ENCODE data around the gene SLC17A8.

DNA sequence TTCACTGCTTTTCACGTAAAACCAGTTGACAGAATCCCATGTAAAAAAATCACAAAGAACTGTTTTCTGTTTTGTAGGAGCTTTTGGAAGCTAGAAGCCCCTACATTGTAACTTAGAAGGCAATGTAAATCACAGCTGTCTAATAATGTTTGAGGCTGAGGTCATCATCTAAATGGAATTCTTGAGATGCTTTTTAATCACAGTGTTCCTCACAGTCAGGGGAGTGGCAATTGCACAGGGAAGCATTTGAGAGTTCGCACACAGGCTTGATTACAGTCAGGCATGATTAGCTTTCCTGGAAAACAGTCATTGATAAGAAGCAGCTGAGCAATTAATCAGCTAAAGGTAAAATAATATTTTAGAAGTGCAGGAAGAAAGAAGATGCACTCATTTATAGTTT lies 2.9 kb downstream of the SLC17A8 start:
- TF ChIP-seq, protein P1, sequence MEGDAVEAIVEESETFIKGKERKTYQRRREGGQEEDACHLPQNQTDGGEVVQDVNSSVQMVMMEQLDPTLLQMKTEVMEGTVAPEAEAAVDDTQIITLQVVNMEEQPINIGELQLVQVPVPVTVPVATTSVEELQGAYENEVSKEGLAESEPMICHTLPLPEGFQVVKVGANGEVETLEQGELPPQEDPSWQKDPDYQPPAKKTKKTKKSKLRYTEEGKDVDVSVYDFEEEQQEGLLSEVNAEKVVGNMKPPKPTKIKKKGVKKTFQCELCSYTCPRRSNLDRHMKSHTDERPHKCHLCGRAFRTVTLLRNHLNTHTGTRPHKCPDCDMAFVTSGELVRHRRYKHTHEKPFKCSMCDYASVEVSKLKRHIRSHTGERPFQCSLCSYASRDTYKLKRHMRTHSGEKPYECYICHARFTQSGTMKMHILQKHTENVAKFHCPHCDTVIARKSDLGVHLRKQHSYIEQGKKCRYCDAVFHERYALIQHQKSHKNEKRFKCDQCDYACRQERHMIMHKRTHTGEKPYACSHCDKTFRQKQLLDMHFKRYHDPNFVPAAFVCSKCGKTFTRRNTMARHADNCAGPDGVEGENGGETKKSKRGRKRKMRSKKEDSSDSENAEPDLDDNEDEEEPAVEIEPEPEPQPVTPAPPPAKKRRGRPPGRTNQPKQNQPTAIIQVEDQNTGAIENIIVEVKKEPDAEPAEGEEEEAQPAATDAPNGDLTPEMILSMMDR (IDR thresholded peaks at IDR 0.05; ENCODE audit: insufficient read depth, low read depth, low read length): no peak
- TF ChIP-seq EZH2 (IDR thresholded peaks at IDR 0.05; ENCODE audit: insufficient read depth, low read length): no peak

All from astrocyte (in vitro differentiated cells and primary cell).